ACHN (cell line): ENCODE results near the gene LRRC8E.

ENCODE experiments used
- DNase-seq: peaks from one replicate; pipeline ENCODE4 v3.0.0-alpha.2; 2015
- in situ Hi-C: cut with HindIII; loops from 2 replicates; pipeline ENCODE4 v1.10.0; 2017; ENCODE audit warnings: low sequenced_read_pairs, low pct_ligation_motif_present, low pct_unique_long_range_greater_than_20kb

The LRRC8E gene

DNA sequence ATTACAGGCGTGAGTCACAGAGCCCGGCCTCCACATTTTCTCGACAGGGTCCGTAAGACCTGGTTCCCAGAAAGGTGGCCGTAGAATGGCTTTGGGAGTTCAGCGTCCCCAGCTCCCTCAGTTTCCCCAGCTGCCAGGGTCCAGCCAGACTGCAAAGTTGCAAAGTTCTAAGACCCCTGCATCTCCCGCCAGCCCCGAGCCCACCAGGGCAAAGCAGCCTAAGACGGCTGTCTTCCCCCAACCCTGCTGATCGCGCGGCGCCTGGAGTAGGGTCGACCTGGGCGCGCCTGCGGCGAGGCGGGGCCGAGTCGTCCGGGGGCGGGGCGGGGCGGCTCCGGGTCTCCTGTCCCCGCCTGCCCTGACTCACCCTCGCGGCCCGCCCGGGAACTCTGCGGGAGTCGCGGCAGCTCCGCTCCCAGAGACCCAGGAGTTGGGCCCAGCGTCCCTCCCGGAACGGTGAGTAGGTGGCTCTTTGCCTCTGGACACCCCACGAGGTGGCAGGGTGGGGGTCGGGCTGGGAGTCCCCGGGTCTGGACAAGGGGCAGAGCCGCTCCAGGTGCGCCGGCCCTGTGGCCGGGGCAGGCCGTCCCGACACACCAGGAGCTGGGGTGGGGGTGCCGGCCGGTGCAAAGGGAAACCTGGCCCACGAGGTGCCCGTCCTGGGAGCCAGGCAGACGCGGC is at the start of gene LRRC8E:
Gene LRRC8E, plus strand, starts transcription at position 366 of the 681 bp plus-strand sequence. CDS start 7,094 bp downstream, outside the sequence.
- peak; percentile 83 for DNase-seq
- in situ Hi-C loops, result no loop called here

- DNase-seq, result no peak
- in situ Hi-C loops, result no loop called here
Observed at GRCh38 chr19:7839476-7839875, 48.8 kb upstream of the LRRC8E start.

- in situ Hi-C loops, result no loop called here
- DNase-seq, result no peak
Observed at GRCh38 chr19:7840629-7841028, 47.7 kb upstream of the LRRC8E start.

DNA sequence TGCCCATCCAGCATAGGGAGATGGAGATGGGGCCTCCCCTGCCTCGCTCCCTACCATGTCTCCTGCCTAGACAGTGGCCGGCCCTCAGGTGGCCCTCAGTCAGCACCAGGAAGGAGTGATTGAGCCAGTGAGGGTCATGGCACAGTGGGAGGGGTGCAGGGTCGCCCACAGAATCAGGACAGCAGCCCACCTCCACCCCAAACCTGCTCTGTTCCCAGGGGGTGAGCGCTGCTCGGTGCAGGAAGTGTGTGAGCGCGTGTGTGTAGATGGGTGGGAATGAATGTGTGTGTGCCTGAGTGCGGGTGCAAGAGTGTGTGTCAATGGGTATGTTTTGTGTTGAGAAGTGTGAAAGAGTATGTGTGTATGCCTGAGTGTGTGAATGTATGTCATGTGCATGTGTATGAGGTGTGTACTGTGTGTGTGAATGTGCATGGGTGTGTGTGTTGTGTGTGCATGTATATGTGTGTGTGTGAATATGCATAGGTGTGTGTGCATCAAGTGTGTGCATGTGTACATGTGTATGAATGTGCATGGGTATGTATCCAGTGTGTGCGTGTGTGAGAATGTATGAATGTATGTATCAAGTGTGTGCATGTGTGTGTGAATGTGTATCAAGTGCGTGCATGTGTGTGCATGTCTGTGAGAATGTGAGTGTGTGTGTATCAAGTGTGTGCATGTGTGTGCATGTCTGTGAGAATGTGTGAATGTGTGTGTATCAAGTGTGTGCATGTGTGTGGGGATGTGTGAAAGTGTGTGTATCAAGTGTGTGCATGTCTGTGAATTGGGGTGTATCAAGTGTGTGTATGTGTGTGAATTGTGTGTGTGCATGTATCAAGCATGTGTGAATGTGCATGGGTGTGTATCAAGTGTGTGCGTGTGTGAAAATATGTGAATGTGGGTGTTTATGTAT is 46.3 kb upstream of the LRRC8E start:
- no peak for DNase-seq
- in situ Hi-C loops, result no loop called here

- in situ Hi-C loops, result no loop called here
- DNase-seq, result no peak
Observed at GRCh38 chr19:7842661-7843294, 45.5 kb upstream of the LRRC8E start.

DNA sequence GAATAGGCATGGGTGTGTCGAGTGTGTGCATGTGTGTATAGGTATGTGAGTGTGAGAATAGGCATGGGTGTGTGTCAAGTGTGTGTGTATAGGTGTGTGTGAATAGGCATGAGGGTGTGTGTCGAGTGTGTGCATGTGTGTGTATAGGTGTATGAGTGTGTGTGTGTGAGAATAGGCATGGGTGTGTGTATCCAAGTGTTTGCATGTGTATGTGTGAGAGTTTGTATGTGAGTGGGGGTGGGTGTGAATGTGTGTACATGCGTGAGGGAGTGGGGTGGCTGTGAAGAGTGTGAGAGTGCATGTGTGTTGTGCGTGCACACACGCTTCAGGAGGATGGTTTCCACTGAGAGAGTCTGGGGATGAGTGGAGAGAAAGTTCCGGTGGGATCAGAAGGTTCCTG is 44.8 kb upstream of the LRRC8E start:
- no peak for DNase-seq
- in situ Hi-C loops, result no loop called here

GRCh38 chr19:7844405-7844804 is 43.9 kb upstream of the LRRC8E start:
- in situ Hi-C loops, result no loop called here
- DNase-seq, result no peak

DNA sequence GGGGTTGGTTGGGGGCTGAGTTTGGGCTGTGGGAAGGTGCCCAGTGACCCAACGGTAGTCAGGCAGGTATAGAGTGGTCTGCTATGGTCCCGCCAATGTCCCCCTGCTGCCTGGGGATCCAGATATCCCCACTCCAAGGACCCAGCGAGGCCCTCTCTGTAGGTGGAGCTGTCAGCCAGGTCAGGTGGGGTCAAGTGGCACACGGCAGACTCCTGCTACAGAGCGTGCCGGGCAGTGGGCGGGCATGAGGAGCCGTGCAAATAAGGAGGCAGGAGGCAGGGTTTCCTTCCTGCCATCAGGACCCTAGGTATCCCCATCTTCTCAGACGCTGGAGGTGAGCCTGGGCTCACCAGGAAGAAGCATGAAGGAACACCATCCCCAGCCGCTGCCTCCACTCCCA is 43.4 kb upstream of the LRRC8E start:
- in situ Hi-C loops, result no loop called here
- DNase-seq, result no peak

GRCh38 chr19:7845390-7846154 is 42.7 kb upstream of the LRRC8E start:
- in situ Hi-C loops, result no loop called here
- DNase-seq, result no peak

DNA sequence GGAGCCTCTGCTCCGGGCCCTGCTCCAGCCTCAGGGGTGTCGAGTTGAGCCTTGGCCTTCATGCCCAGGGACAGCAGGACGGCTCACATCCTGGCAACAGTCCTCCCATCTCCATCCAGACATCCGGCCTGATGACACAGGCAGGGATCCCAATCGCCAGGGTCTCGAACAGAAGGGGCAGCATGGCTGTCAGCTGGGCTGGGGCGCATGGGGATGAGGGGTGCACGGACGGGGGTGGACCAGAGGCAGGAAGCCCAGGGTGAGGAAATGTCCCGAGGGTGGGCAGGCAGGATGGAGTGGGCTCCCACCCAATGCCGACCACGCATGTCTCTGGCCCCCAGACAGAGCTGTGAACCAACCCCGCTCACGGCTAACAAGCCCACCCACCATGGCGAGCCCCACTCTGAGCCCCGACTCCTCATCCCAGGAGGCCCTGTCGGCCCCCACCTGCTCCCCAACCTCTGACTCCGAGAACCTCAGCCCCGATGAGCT is 42.1 kb upstream of the LRRC8E start:
- in situ Hi-C loops, result no loop called here
- DNase-seq, result no peak

DNA sequence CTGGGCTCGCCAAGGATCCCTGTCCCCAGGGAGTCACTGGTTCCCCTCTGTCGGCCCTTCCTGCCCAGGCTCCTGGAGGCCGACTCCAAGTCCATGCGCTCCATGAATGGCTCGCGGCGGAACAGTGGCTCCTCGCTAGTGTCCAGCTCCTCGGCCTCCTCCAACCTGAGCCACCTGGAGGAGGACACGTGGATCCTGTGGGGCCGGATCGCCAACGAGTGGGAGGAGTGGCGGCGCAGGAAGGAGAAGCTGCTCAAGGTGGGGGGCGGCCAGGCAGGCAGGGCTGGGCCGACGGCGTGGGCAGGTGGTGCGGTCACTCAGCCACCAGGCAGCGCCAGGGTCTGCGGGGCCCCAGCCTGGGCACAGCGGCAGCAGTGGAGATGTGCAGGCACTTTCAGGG is 40.6 kb upstream of the LRRC8E start:
- no peak for DNase-seq
- in situ Hi-C loops, result no loop called here

GRCh38 chr19:7848779-7849457 is 39.4 kb upstream of the LRRC8E start:
- in situ Hi-C loops, result no loop called here

GRCh38 chr19:7849631-7849999 is 38.7 kb upstream of the LRRC8E start:
- in situ Hi-C loops, result no loop called here

More at GRCh38 chr19:7848779-7849457, 39.4 kb upstream of the LRRC8E start:
- no peak for DNase-seq

GRCh38 chr19:7850000-7850813 is 38.1 kb upstream of the LRRC8E start:
- in situ Hi-C loops, result no loop called here

More at GRCh38 chr19:7849631-7849999, 38.7 kb upstream of the LRRC8E start:
- no peak for DNase-seq

GRCh38 chr19:7850945-7851622 is 37.2 kb upstream of the LRRC8E start:
- in situ Hi-C loops, result no loop called here
- no peak for DNase-seq

More at GRCh38 chr19:7850000-7850813, 38.1 kb upstream of the LRRC8E start:
- no peak for DNase-seq

GRCh38 chr19:7851623-7852500 is 36.4 kb upstream of the LRRC8E start:
- DNase-seq, result no peak
- in situ Hi-C loops, result no loop called here
